Suprapubic skin (tissue), 4 donors: ENCODE measurements around the gene RSRC2. TPM values are rescaled to one million over a fixed set of nuclear protein-coding genes. Genes with fewer than 3 reads are reported as not detected.

Source experiments
- DNase-seq, 2 donors: peaks; one replicate each; pipeline ENCODE4 v3.0.0-alpha.2; 2019; ENCODE audit warnings: low spot score in 2 of 2
- H3K27ac ChIP-seq: fragments of 200-600 bp; sonication (generic); one replicate; pipeline ENCODE4 v1.5.1; 2019
- H3K27me3 ChIP-seq: fragments of 200-600 bp; sonication (generic); one replicate; pipeline ENCODE4 v1.5.1; 2019
- H3K36me3 ChIP-seq: fragments of 200-600 bp; sonication (generic); one replicate; pipeline ENCODE4 v1.5.1; 2019
- H3K4me1 ChIP-seq: fragments of 200-600 bp; sonication (generic); one replicate; pipeline ENCODE4 v1.5.1; 2019
- H3K4me3 ChIP-seq: fragments of 200-600 bp; sonication (generic); one replicate; pipeline ENCODE4 v1.5.1; 2019; ENCODE audit warnings: mild to moderate bottlenecking
- H3K9me3 ChIP-seq: fragments of 200-600 bp; sonication (generic); one replicate; pipeline ENCODE4 v1.5.1; 2019
- CTCF ChIP-seq, 2 donors: fragments of 200-600 bp in 1 of 2; fragments of 450-650 bp in 1 of 2; sonication (generic) in 1 of 2; IDR thresholded peaks; one replicate each; pipeline ENCODE4 v1.5.1; 2016 to 2019; ENCODE audit warnings: antibody characterized with exemption in 2 of 2, mild to moderate bottlenecking in 1 of 2, moderate library complexity in 1 of 2
- EP300 ChIP-seq: sonication (generic); formaldehyde crosslinking; IDR thresholded peaks from one replicate; pipeline ENCODE4 v1.6.1; 2017; ENCODE audit warnings: antibody characterized with exemption
- POLR2A ChIP-seq, 2 donors: fragments of 450-650 bp; IDR thresholded peaks; one replicate each; pipeline ENCODE4 v1.6.1; 2017; ENCODE audit warnings: antibody characterized with exemption in 2 of 2, mild to moderate bottlenecking in 2 of 2, moderate library complexity in 2 of 2
- POLR2AphosphoS5 ChIP-seq, 3 donors: sonication (generic); formaldehyde crosslinking; IDR thresholded peaks; one replicate each; pipeline ENCODE4 v1.6.1; 2017; ENCODE audit warnings: antibody characterized with exemption in 3 of 3
- WGBS: methylation state at CpG from one replicate; pipeline ENCODE4 v1.1.5; 2018; 5-methylcytosine and 5-hydroxymethylcytosine counted together
- total RNA-seq, 4 donors: library from RNA; depleted of rRNA; stranded (reverse); fragments of >200 nt; gene quantifications; one replicate each; pipeline ENCODE4 v1.1.0, GENCODE V29; 2016

Gene RSRC2
- total RNA-seq, 4 donors from 2014 or later: 46.7 to 155 (median 53.5) TPM

- Histone ChIP-seq H3K4me1 (peaks cover 8% of the 10 kb centered on the region), H3K36me3 (no peaks in the 10 kb centered on the region), H3K27me3 (no peaks in the 10 kb centered on the region), H3K4me3 (no peak overlapping the region), H3K27ac (no peak overlapping the region), H3K9me3 (no peaks in the 10 kb centered on the region)
- TF ChIP-seq POLR2AphosphoS5 (IDR thresholded peaks at IDR 0.05) (no peak), POLR2A (IDR thresholded peaks at IDR 0.05) (no peak), CTCF (IDR thresholded peaks at IDR 0.05) (no peak), EP300 (no peak)
- DNase-seq: peak; percentile 13 to 55
- 85% methylated on average over 7 of the region's 7 CpGs for WGBS
Measured at GRCh38 chr12:122460061-122460460, 66.7 kb downstream of the RSRC2 start.

GRCh38 chr12:122459211-122459610, 67.5 kb downstream of the RSRC2 start:
- H3K27ac ChIP-seq: no peak overlapping the region
- no peaks in the 10 kb centered on the region for H3K36me3 ChIP-seq
- peaks cover 3% of the 10 kb centered on the region for H3K4me1 ChIP-seq
- H3K27me3 ChIP-seq: no peaks in the 10 kb centered on the region
- 100% methylated on average over 2 of the region's 2 CpGs for WGBS
- H3K9me3 ChIP-seq: no peaks in the 10 kb centered on the region
- no peak overlapping the region for H3K4me3 ChIP-seq
- TF ChIP-seq EP300: no peak
- no peak for TF ChIP-seq CTCF (IDR thresholded peaks at IDR 0.05)
- TF ChIP-seq POLR2AphosphoS5 (IDR thresholded peaks at IDR 0.05): no peak
- TF ChIP-seq POLR2A (IDR thresholded peaks at IDR 0.05): no peak
- DNase-seq: peak; percentile 6 to 9

- no peak for TF ChIP-seq EP300
- TF ChIP-seq CTCF (IDR thresholded peaks at IDR 0.05): no peak
- TF ChIP-seq POLR2A (IDR thresholded peaks at IDR 0.05): no peak
- TF ChIP-seq POLR2AphosphoS5 (IDR thresholded peaks at IDR 0.05): no peak
- Histone ChIP-seq H3K4me1 (peaks cover 3% of the 10 kb centered on the region), H3K27ac (no peak overlapping the region), H3K36me3 (no peaks in the 10 kb centered on the region), H3K27me3 (no peaks in the 10 kb centered on the region), H3K9me3 (no peaks in the 10 kb centered on the region), H3K4me3 (no peak overlapping the region)
- 86% methylated on average over 17 of the region's 17 CpGs for WGBS
- peak; percentile 38 to 40 for DNase-seq
Measured at GRCh38 chr12:122458105-122459035, 68.4 kb downstream of the RSRC2 start.

- TF ChIP-seq EP300: no peak
- TF ChIP-seq POLR2AphosphoS5 (IDR thresholded peaks at IDR 0.05): no peak
- no peak for TF ChIP-seq CTCF (IDR thresholded peaks at IDR 0.05)
- no peak for TF ChIP-seq POLR2A (IDR thresholded peaks at IDR 0.05)
- 44% methylated on average over 2 of the region's 2 CpGs for WGBS
- H3K4me1 ChIP-seq: peaks cover 3% of the 10 kb centered on the region
- no peaks in the 10 kb centered on the region for H3K27me3 ChIP-seq
- DNase-seq: peak; percentile 26 to 38
- no peaks in the 10 kb centered on the region for H3K36me3 ChIP-seq
- H3K4me3 ChIP-seq: no peak overlapping the region
- no peaks in the 10 kb centered on the region for H3K9me3 ChIP-seq
- H3K27ac ChIP-seq: no peak overlapping the region
Measured at GRCh38 chr12:122457627-122458026, 69.1 kb downstream of the RSRC2 start.

GRCh38 chr12:122454739-122455138, 72.0 kb downstream of the RSRC2 start:
- H3K4me3 ChIP-seq: no peak overlapping the region
- H3K4me1 ChIP-seq: peaks cover 3% of the 10 kb centered on the region
- H3K27ac ChIP-seq: no peak overlapping the region
- 76% methylated on average over 6 of the region's 6 CpGs for WGBS
- no peak for DNase-seq
- H3K27me3 ChIP-seq: no peaks in the 10 kb centered on the region
- H3K36me3 ChIP-seq: no peaks in the 10 kb centered on the region
- H3K9me3 ChIP-seq: no peaks in the 10 kb centered on the region
- no peak for TF ChIP-seq CTCF (IDR thresholded peaks at IDR 0.05)
- TF ChIP-seq EP300: no peak
- no peak for TF ChIP-seq POLR2AphosphoS5 (IDR thresholded peaks at IDR 0.05)
- no peak for TF ChIP-seq POLR2A (IDR thresholded peaks at IDR 0.05)
